SIG-M5 (cell line): ENCODE measurements around the gene LRMDA.

ENCODE experiments used
- DNase-seq: peaks from one replicate; lab custom pipeline; 2025; lab: John Stamatoyannopoulos, UW

The LRMDA gene

DNA sequence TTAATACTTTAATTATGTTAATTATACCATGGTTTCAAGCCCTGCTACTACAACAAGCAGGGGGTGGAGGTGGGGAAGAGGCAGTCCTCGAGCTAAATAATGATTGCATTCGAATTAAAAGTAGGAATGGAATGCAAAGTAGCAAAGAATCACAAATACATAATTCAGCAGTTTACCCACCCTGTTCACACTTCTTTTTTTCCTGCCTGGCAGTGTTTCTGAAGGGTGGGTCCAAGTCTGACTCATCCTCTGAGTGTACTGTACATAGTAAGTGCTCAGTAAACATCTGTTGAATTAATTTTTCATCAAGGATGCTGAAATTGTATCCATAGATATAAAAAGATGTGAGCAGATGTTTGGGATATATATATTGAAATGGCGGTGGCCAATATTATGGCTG, 778.8 kb downstream of the LRMDA start:
- DNase-seq: no peak

GRCh38 chr10:76211691-76212090, 780.3 kb downstream of the LRMDA start:
- DNase-seq: no peak

- no peak for DNase-seq
Observed at GRCh38 chr10:76213876-76214275, 782.5 kb downstream of the LRMDA start.

- no peak for DNase-seq
Observed at GRCh38 chr10:76218035-76218434, 786.6 kb downstream of the LRMDA start.

DNA sequence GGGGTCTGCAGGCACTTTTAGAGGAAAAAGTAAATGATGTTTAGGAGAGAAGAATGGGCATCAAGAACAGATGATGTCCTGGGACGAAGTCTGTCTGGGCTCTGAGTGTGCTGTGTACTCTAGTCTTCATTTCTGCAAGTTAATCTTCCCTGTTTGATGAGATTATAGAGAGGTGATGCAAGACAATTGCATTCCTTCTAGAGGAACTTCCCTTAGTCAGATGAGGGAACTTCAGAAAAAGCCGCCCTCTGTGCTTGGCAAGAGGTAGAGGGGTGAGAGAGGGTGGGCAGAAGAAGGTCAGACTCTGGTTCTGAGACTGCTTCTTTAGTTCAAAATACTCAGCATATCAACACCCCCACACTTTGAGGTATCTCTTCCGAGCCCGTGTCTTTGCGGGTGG, 797.9 kb downstream of the LRMDA start:
- no peak for DNase-seq

GRCh38 chr10:76230921-76231285, 799.5 kb downstream of the LRMDA start:
- no peak for DNase-seq

DNA sequence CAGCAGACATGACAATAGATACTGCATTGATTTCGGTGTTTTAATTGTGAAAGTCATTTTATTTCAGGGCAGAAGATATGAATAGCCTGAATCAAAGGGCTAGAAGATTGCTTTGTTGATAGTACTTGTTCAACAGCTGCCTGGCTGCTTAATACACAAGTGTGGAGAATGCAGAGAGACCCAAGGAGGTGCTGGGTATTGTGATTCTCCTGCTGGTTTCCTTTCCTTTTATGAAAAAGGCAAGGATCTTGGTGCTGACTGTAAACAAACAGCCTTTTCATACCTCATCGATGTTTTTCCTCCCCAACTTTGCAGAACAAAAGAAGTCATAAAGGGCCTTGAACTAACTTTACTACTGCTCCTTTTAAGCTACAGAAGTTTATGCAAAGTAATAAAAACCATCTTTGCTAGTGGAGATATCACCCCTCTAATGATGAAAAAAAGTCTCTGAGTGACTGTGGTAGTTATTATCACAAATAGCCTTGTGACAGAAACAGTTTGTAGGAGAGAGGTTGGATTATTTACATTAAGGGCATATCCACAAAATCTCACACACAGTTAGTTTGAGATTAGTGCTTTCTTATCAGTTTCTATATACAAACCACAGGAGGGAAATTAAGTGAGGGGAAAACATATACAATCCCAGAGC, 800.0 kb downstream of the LRMDA start:
- DNase-seq: no peak

- no peak for DNase-seq
Observed at GRCh38 chr10:76234499-76235226, 803.2 kb downstream of the LRMDA start.

- no peak for DNase-seq
Observed at GRCh38 chr10:76236356-76236755, 804.9 kb downstream of the LRMDA start.

- no peak for DNase-seq
Observed at GRCh38 chr10:76242956-76243355, 811.5 kb downstream of the LRMDA start.

- no peak for DNase-seq
Observed at GRCh38 chr10:76244061-76244686, 812.8 kb downstream of the LRMDA start.

DNA sequence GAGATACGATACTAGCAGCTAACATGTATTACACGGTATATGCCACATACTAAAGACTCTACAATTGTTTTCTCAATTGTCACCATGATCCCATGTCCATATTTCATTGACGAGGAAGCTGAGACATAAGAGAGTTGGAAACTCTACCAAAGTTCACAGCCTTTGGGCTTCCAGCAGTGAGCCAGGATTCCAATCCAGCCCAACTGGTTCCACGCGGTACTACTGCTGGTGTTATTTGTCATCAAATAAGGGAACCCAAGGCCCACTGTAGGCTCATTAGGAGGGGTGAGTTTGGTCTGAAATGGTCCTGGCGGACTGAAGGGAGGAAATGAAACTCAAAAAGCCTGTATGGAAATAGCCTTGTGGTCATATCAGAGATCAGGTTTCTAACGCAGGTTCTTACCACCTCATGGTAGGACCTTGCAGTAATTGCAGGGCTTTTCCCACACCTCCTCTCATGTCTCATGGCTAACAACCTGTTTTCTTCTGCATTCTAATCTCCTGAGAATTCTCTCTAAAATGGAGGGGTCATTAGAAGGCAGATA, 814.6 kb downstream of the LRMDA start:
- DNase-seq: no peak

DNA sequence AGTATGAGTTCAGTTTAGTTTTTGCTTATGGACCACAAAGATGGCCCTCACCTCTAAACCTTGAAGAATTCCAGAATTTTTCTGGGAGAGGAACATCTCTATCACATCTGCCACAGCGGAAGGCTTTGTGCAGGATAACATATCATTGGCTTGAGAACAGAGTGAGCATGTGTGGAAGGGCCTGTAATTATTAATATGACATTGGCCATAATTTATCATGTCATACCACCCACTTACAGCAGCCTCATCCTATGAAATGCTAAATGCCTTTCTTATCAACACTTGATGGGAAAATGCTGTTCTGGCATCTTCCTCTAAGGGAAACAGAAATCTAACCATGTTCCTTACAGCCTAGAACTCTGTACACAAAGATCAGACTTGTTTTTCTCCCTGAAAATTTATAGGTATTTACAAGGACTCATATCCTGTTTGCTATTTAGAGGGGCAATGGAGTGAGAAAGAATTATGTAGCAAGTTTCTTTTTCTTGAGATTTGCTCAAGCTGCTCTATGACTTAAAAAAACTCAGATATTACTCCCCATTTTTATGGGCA, 817.3 kb downstream of the LRMDA start:
- no peak for DNase-seq

DNA sequence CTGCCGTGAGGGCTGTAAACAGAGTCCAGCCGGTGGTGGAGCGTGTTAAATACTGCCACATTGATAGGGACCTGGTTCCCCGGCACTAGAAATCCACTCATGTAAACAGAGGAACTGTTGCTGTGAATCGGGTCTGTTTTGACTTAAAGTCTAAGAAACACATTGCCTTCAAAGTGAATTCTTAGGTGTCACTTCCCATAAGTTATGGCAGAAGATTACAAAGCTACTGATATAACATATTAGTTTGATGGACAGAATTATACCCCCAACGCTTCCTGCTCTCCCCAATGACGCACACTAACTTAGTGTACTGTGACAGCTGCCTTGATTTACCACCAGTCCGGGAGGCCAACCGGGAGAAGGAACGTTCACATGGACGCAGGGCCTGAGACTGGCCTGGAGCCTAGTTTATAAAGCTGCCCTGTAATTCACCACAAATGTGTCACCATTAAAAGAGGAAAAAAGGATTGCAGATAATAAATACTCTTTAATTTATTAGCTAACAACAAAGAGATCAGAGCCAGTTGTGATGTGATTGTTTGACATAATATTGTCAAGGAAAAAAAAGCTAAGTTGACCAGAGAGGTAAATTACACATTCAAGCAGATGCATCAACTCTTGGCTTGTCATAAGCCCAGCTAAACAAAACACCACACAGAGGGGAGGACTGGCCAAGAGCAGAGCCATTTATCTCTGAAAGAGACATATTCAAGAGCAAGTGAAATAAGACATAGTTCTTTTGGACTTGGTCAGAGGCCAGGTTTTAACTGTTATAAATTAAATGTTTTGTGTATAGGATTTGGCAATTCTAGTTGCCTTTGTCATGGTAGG, 820.6 kb downstream of the LRMDA start:
- no peak for DNase-seq

DNA sequence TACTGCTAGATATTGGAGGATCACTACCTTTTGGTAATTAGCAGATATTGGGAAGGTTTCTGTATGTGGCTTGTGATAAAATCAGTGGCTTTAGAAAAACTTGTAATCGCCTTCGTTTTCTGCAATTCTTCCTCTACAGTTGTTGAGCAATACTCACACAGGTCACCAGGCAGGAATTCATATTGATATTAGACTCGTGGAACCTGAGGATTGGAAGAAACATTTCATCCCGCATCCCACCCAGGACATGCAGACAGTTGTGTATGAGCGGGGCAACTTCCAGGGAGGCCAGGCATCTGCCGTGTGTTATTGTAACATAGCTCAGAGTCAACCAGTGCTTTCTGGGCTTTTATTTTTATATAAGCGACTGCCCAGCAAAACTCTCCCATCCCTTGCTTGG, 821.3 kb downstream of the LRMDA start:
- no peak for DNase-seq

DNA sequence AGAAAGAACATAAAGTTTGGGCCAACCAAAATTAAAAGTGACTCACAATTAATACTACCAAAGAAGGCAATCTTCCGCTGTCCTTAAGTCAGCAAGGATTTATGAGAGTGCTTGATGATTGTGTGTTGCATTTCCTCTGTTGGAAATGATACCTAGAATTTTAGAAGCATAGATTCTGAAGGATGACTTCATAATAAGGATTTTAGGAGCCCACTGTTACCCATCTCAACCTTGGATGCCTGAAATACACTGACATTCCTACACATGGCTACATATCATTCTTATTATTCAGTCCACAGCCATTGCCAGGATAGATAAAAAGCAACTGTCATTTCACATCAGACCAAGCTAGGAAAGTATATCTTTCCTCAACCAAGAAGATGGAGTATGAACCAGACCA, 823.8 kb downstream of the LRMDA start:
- no peak for DNase-seq

DNA sequence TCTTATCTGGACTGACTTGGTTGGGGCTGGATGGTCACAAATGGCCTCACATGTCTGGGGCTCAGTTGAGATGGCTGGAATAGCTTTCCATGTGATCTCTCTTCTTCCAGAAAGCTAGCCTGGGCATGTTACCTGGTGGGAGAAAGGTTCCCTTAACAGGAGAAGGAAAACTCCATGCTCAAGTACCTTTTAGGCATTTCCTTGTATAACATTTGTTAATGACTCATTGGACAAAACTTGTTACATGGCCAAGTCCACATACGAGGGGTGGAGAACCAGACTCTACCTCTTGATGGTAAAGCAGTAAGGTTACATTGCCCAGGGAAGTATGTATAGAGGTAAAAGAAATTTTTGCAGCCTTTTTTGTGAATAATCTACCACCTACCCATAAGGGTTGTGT, 826.4 kb downstream of the LRMDA start:
- no peak for DNase-seq

GRCh38 chr10:76265441-76266113, 834.2 kb downstream of the LRMDA start:
- no peak for DNase-seq

- no peak for DNase-seq
Observed at GRCh38 chr10:76268530-76268929, 837.1 kb downstream of the LRMDA start.

GRCh38 chr10:76268954-76269353, 837.5 kb downstream of the LRMDA start:
- DNase-seq: no peak

- no peak for DNase-seq
Observed at GRCh38 chr10:76270464-76270863, 839.0 kb downstream of the LRMDA start.
